T-helper 2 cell treated with Interferon-gamma antibody and Interleukin-4, amounts not matched to agents 5 μg/mL and 100 μg/mL, for 36 hours (primary cell): ENCODE measurements around the gene PHACTR1.

Experiments
- DNase-seq: peaks from one replicate; pipeline ENCODE4 v3.0.0; 2021; ENCODE audit warnings: low spot score
- H3K27ac Mint-ChIP-seq: one replicate; pipeline ENCODE4 v1.8.0; 2021; ENCODE audit warnings: mild to moderate bottlenecking, mixed read lengths
- H3K27me3 Mint-ChIP-seq: one replicate; pipeline ENCODE4 v1.8.0; 2021; ENCODE audit warnings: low read depth, mixed read lengths
- H3K36me3 Mint-ChIP-seq: one replicate; pipeline ENCODE4 v1.8.0; 2021; ENCODE audit warnings: low read depth, mixed read lengths
- H3K4me1 Mint-ChIP-seq: one replicate; pipeline ENCODE4 v1.8.0; 2021; ENCODE audit warnings: low read depth, mixed read lengths
- H3K4me3 Mint-ChIP-seq: one replicate; pipeline ENCODE4 v1.8.0; 2022; ENCODE audit warnings: mild to moderate bottlenecking, moderate library complexity, mixed read lengths
- H3K9me3 Mint-ChIP-seq: one replicate; pipeline ENCODE4 v1.8.0; 2021; ENCODE audit warnings: mixed read lengths

Gene PHACTR1

DNA sequence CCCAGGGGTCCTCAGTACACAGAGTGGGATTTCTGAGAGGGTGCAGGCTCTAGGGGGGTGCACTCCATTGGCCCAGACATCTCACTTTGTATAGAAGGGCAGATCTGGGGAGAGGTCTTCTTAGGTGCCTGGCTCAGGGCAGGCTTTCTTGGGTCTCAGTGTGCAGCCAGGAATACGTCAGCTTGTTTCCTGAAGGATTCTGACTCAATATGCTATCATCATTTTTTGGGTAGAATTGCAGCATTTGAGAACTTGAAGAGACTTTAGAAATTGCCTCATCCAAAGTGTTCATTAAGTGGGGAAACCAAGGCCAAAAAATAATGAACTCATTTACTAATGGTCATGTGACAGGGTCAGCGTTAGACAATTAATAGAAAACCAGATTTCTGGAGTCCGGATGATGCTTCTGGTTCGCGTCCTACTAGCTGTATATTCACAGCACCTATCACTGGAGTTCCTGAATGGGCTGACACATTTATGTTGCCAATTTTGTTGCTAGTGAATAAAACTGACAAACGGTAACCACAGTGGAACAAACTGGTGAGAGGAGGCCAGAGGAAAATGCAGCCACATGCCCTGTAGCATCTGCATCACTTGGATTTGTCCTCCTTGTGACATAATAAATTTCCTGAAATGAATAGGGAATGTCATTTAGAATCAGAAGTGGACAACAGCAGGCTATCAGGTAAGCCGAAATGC lies 372.9 kb downstream of the PHACTR1 start:
- no peak overlapping the region for H3K4me3 Mint-ChIP-seq
- no peaks in the 10 kb centered on the region for H3K36me3 Mint-ChIP-seq
- no peaks in the 10 kb centered on the region for H3K4me1 Mint-ChIP-seq
- peaks cover 4% of the 10 kb centered on the region for H3K27me3 Mint-ChIP-seq
- H3K27ac Mint-ChIP-seq = no peak overlapping the region
- no peak for DNase-seq
- H3K9me3 Mint-ChIP-seq = no peaks in the 10 kb centered on the region

DNA sequence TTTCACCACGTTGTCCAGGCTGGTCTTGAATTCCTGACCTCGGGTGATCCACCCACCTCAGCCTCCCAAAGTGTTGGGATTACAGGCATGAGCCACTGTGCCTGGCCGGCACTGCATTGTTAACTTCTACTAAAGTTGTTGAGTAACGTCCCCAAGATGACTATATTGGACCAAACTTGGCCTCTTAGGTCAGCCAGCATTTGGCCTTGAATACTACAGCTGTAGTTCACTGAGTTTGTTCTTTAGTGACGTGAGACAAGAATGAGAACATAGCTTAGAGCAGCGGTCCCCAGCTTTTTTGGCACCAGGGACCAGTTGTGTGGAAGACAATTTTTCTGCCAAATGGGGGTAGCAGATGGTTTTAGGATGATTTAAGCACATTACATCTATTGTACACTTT lies 374.6 kb downstream of the PHACTR1 start:
- Mint-ChIP-seq H3K27me3 (peaks cover 6% of the 10 kb centered on the region), H3K36me3 (no peaks in the 10 kb centered on the region), H3K4me1 (no peaks in the 10 kb centered on the region), H3K9me3 (no peaks in the 10 kb centered on the region), H3K4me3 (no peak overlapping the region), H3K27ac (no peak overlapping the region)
- DNase-seq = no peak

DNA sequence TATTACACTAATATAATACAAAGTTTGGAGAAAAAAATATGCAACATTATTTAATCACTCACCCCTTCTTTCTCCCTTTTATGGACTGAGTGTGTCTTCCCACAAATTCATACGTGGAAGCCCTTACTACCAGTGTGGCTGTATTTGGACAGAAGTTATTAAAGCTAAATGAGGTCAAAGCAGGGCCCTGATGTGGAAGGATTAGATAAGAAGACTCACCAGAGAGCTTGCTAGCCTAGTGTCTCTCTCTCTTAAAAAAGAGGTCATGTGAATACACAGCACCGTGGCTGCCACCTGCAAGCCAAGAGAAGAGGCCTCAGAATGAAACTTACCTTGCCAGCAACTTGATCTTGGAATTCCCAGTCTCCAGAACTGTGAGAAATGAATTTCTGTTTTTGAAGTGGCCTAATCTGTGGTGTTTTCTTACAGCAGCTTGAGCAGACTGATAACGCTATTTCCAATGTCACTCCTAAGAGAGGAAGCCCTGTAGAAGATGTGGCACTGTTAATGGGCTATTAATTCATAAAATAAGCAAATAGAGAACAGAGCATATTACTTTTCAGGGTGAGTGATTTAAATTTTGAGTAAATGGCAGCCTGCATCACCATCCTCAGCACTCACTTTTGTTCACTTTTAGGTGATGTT lies 378.3 kb downstream of the PHACTR1 start:
- Mint-ChIP-seq H3K27ac (no peak overlapping the region), H3K27me3 (peaks cover 5% of the 10 kb centered on the region)

DNA sequence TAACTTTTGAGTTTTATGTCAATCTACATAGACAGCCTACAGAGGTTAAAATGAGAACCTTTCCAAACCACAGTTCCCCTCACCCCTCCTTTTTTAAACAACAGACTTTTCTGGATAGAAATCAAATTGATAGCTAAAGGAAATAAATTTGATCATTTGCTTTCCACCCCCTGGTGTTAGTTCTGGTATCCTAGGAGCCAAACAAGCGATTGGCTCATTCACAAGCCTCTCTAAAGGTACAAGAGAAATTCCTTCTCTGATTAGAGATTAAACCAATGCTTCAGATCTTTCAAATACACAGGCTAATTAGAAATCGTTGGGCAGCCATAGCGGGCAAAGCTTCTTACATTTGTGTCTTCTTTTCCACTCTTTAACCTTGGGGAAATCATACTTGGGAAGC lies 379.5 kb downstream of the PHACTR1 start:
- Mint-ChIP-seq H3K36me3 (no peaks in the 10 kb centered on the region), H3K27ac (no peak overlapping the region), H3K9me3 (no peaks in the 10 kb centered on the region), H3K27me3 (peaks cover 14% of the 10 kb centered on the region), H3K4me3 (no peak overlapping the region), H3K4me1 (no peaks in the 10 kb centered on the region)
- DNase-seq = no peak

More for the DNA sequence above, 378.3 kb downstream of the PHACTR1 start:
- no peaks in the 10 kb centered on the region for H3K36me3 Mint-ChIP-seq
- no peak overlapping the region for H3K4me3 Mint-ChIP-seq
- H3K9me3 Mint-ChIP-seq = no peaks in the 10 kb centered on the region
- no peaks in the 10 kb centered on the region for H3K4me1 Mint-ChIP-seq
- no peak for DNase-seq

DNA sequence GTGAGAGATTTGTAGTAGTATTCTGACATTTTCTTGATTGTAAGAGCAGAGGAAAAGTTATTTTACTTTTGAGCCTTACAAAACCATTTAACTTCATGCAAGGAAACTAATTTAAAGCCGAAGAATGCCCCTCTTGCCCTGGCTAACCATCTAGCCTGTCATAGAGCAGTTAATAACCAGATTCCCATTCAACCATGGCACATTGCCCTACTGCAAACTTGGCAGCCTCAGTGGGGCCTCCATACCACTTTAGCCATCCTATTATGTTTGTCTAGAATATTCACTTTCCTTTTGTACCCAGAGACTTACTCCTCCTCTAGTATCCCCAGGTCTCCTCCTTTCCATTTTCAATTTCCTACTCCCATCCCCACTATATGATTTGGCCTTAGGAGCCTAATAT lies 380.9 kb downstream of the PHACTR1 start:
- Mint-ChIP-seq H3K27ac (no peak overlapping the region), H3K27me3 (peaks cover 14% of the 10 kb centered on the region), H3K4me1 (no peaks in the 10 kb centered on the region), H3K9me3 (no peaks in the 10 kb centered on the region), H3K36me3 (no peaks in the 10 kb centered on the region), H3K4me3 (no peak overlapping the region)
- no peak for DNase-seq

DNA sequence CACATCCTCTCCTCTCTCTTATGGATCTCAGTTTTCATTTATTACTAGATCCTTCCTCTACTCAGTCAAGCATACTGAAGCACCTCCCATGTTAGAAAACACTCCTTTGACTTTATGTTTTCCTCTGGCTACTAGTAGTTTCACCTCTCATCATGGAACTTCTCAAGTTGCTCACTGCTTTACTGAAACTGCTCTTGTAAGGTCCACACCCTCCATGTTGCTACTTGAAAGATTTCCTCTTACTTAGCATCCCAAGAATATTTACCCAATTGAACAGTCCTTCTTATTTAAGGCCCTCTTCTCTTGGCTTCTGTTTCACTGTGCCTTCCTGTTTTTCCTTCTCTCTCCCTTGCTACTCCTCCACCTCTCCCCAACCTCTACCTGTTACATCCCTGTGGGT lies 381.4 kb downstream of the PHACTR1 start:
- Mint-ChIP-seq H3K36me3 (no peaks in the 10 kb centered on the region), H3K27ac (no peak overlapping the region), H3K4me3 (no peak overlapping the region), H3K4me1 (no peaks in the 10 kb centered on the region), H3K9me3 (no peaks in the 10 kb centered on the region), H3K27me3 (peaks cover 14% of the 10 kb centered on the region)
- no peak for DNase-seq

DNA sequence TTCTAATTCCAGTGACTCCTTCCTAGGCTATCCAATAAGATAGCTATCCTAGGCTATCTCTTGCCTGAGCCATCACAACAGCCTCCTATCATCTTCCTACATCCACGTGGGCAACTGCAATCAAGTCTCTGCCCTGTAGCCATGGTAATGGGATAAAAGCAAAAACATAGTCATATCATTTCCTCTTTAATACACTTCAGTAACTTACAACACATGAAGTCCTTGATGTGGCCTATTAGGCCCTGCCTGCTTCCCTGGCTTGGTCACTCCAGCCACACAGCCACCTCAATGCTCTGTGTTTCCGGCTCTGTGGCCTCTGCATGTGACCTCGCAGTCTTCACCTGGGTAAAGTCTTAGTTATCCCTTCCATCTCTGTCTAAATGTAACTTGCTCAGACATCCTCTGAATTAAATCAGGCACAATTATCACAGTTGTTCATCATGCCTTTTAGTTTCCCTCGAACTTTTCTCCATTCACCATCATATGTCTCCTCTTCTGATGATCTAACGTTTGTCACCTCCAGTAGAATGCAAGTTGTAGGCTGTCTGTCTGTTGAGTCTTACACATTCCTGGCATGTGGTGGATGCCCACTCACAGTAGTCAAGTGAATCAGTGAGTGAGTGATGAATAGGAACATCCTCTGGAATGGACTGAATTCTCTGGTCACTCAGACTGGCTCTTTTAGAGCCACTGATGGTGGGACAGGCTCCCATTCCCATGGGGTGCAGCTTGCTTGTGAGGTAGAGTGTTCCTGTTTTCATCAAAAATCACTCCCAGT lies 382.4 kb downstream of the PHACTR1 start:
- H3K27me3 Mint-ChIP-seq = peaks cover 14% of the 10 kb centered on the region
- DNase-seq = no peak
- no peak overlapping the region for H3K4me3 Mint-ChIP-seq
- H3K4me1 Mint-ChIP-seq = no peaks in the 10 kb centered on the region
- H3K27ac Mint-ChIP-seq = no peak overlapping the region
- H3K9me3 Mint-ChIP-seq = no peaks in the 10 kb centered on the region
- H3K36me3 Mint-ChIP-seq = no peaks in the 10 kb centered on the region

DNA sequence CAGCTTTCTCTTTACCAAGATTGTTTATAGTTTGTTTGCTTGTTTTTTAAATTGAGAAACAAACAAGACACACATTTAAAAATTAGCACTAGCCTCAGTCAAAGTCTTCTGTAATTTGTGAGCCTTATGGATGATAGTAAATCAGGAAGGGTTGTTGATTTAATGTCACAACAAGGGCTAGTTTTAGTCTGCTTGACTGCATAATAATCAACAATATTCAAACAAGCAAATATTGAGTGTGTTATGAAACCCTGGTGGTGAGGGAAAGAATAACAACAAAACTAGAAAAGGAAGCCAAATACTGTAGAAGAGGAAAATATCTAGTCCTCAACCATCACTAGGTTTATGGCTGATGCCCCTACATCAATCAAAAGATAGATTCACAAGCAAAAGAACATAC lies 383.2 kb downstream of the PHACTR1 start:
- DNase-seq = no peak
- H3K4me1 Mint-ChIP-seq = no peaks in the 10 kb centered on the region
- no peak overlapping the region for H3K27ac Mint-ChIP-seq
- peaks cover 14% of the 10 kb centered on the region for H3K27me3 Mint-ChIP-seq
- H3K36me3 Mint-ChIP-seq = no peaks in the 10 kb centered on the region
- H3K4me3 Mint-ChIP-seq = no peak overlapping the region
- H3K9me3 Mint-ChIP-seq = no peaks in the 10 kb centered on the region

DNA sequence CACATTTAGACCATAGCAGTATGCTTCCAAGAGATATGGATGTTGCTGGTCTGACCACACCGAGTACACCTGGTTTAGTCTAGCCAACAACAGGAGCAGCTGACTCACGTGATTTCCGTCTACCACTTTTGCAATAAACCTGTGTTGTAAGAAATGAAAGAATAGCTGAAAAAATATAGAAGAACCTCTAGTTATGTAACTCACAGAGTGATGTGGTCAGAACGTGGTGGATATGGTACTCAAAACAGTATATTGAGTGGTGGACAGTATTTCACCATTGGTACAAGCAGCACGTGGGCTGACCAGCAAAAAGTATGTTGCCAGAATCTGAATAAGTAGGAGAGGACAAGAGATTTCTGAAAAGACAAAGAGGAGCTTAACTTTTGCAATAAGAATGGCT lies 384.8 kb downstream of the PHACTR1 start:
- Mint-ChIP-seq H3K9me3 (no peaks in the 10 kb centered on the region), H3K4me3 (no peak overlapping the region), H3K36me3 (no peaks in the 10 kb centered on the region), H3K4me1 (no peaks in the 10 kb centered on the region), H3K27me3 (peaks cover 12% of the 10 kb centered on the region), H3K27ac (no peak overlapping the region)
- DNase-seq = no peak

DNA sequence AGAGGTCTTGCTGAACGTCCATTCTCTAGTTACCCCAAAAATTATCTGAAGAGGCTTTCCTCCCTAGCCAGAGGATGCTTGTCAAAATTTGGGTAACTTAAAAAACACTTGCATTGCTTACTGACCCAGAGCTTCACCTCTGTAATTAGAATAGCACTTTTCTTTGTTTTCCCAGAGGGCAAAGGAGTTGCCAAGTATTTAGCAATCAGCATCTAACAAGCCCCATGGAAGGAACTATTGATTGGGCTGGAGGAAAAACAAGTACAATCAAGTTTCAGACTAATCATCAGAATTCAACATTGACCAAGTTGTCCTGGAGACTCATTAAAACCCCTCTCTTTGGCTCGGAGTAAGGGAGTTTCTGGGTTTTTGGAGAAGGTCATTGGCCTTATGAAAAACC lies 385.4 kb downstream of the PHACTR1 start:
- Mint-ChIP-seq H3K4me3 (no peak overlapping the region), H3K27me3 (peaks cover 14% of the 10 kb centered on the region), H3K36me3 (no peaks in the 10 kb centered on the region), H3K4me1 (no peaks in the 10 kb centered on the region), H3K9me3 (no peaks in the 10 kb centered on the region), H3K27ac (no peak overlapping the region)
- no peak for DNase-seq

DNA sequence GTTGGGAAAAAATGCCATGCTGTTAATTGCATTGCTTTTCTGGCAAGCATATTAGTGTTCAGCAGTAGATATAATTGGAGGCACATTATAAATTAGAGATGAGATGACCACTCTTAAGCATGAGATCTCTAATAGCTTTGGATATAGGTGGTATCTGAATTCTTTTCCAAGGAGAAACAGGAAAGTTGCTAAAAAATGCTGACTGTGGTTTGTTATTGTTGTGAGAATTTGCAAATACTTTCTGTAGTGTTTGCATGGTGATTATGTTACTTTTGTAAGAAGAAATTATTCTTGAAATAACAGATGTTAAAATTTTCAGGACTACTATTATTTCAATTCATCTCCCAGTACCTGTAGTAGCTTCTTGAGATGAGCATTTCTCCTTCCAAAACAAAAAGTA lies 386.6 kb downstream of the PHACTR1 start:
- no peak overlapping the region for H3K27ac Mint-ChIP-seq
- no peaks in the 10 kb centered on the region for H3K9me3 Mint-ChIP-seq
- no peak for DNase-seq
- no peak overlapping the region for H3K4me3 Mint-ChIP-seq
- H3K27me3 Mint-ChIP-seq = peaks cover 12% of the 10 kb centered on the region
- H3K36me3 Mint-ChIP-seq = no peaks in the 10 kb centered on the region
- H3K4me1 Mint-ChIP-seq = no peaks in the 10 kb centered on the region

DNA sequence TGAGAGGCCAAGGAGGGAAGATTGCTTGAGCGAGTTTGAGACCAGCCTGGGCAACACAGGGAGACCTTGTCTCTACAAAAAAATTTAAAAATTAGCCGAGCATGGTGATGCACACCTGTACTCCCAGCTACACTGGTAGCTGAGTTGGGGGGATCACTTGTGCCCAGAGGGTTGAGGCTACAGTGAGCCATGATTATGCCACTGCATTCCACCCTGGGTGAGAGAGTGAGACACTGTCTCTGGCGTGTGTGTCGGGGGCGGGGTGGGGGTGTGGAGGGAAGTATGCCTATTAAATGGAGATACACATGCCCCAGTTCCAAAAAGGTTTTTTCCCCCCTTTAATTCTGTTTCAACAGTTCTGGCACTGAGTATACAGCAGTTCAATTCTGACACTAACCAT lies 388.6 kb downstream of the PHACTR1 start:
- Mint-ChIP-seq H3K4me1 (no peaks in the 10 kb centered on the region), H3K27ac (no peak overlapping the region), H3K4me3 (no peak overlapping the region), H3K36me3 (no peaks in the 10 kb centered on the region), H3K27me3 (peaks cover 21% of the 10 kb centered on the region), H3K9me3 (no peaks in the 10 kb centered on the region)
- DNase-seq = no peak

DNA sequence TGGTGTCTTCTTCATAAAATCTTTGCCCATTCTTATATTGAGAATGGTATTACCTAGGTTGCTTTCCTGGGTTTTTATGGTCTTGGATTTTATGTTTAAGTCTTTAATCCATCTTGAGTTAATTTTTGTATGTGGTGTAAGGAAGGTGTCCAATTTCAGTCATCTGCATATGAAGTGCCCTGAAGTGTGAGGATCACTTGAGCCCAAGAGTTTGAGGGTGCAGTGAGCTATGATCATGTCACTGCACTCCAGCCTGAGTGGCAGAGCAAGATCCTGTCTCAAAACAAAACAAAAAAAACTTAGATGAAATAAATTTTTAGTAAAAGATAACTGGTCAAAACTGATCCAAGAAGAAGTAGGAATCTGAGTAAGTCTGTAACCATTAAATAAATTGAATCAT lies 396.4 kb downstream of the PHACTR1 start:
- Mint-ChIP-seq H3K9me3 (no peaks in the 10 kb centered on the region), H3K4me1 (no peaks in the 10 kb centered on the region), H3K4me3 (no peak overlapping the region), H3K36me3 (no peaks in the 10 kb centered on the region), H3K27ac (no peak overlapping the region), H3K27me3 (peaks cover 48% of the 10 kb centered on the region)
- no peak for DNase-seq

DNA sequence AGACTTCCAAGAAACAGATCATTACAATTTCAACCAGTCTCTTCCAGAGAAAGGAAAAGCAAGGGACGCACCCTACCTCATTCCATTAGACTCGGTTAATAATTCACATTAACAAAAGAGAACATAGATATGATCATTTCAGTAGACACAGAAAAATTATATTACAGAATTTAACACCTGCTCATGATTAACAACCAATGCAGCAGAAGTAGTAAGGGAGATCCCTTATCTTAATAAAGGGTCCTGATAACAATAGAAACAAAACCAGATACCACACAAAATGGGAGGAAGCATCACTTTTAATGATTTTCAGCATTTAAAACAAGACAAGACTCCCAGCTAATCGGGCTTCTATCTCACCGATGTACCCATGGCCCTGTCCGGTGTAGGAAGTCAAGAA lies 396.8 kb downstream of the PHACTR1 start:
- no peaks in the 10 kb centered on the region for H3K36me3 Mint-ChIP-seq
- no peaks in the 10 kb centered on the region for H3K9me3 Mint-ChIP-seq

More for the DNA sequence above, 396.8 kb downstream of the PHACTR1 start:
- no peak for DNase-seq
- no peaks in the 10 kb centered on the region for H3K4me1 Mint-ChIP-seq
- H3K27me3 Mint-ChIP-seq = peaks cover 48% of the 10 kb centered on the region
- no peak overlapping the region for H3K27ac Mint-ChIP-seq
- no peak overlapping the region for H3K4me3 Mint-ChIP-seq
